Parathyroid adenoma (tissue), 2 donors: Measurements from ENCODE around the gene PNMA8C.

ENCODE experiments used
- H2AFZ ChIP-seq: fragments of 300-600 bp; sonication (generic); one replicate; pipeline ENCODE4 v1.7.0; 2017; ENCODE audit warnings: antibody characterized with exemption, mild to moderate bottlenecking
- H3K27ac ChIP-seq: fragments of 300-600 bp; sonication (generic); one replicate; pipeline ENCODE4 v1.7.0; 2017
- H3K27me3 ChIP-seq: fragments of 300-600 bp; sonication (generic); one replicate; pipeline ENCODE4 v1.7.0; 2017; ENCODE audit warnings: low read length; ENCODE audit not compliant: control insufficient read depth, insufficient read depth
- H3K36me3 ChIP-seq: fragments of 300-600 bp; sonication (generic); one replicate; pipeline ENCODE4 v1.7.0; 2017; ENCODE audit warnings: low read length; ENCODE audit not compliant: control insufficient read depth, insufficient read depth
- H3K4me1 ChIP-seq: fragments of 300-600 bp; sonication (generic); one replicate; pipeline ENCODE4 v1.7.0; 2017; ENCODE audit warnings: control low read depth
- H3K4me2 ChIP-seq: fragments of 300-600 bp; sonication (generic); one replicate; pipeline ENCODE4 v1.7.0; 2017; ENCODE audit warnings: low read length
- H3K4me3 ChIP-seq: fragments of 300-600 bp; sonication (generic); one replicate; pipeline ENCODE4 v1.7.0; 2017; ENCODE audit warnings: low read depth, low read length
- H3K79me2 ChIP-seq: fragments of 300-600 bp; sonication (generic); one replicate; pipeline ENCODE4 v1.7.0; 2017; ENCODE audit warnings: control low read depth
- H3K9ac ChIP-seq: fragments of 300-600 bp; sonication (generic); one replicate; pipeline ENCODE4 v1.7.0; 2017; ENCODE audit warnings: mild to moderate bottlenecking
- H3K9me3 ChIP-seq: fragments of 300-600 bp; sonication (generic); one replicate; pipeline ENCODE4 v1.7.0; 2017; ENCODE audit warnings: low read length; ENCODE audit not compliant: control insufficient read depth
- CTCF ChIP-seq: fragments of 300-600 bp; sonication (generic); IDR thresholded peaks from one replicate; pipeline ENCODE4 v1.7.0; 2017; ENCODE audit warnings: antibody characterized with exemption, mild to moderate bottlenecking
- donor health status: primary hyperparathyroidism.

PNMA8C gene

GRCh38 chr19:46387713-46388130 is 41.0 kb downstream of the PNMA8C start:
- Histone ChIP-seq H3K9me3 (no peaks in the 10 kb centered on the region), H3K27ac (no peak overlapping the region), H3K4me1 (no peaks in the 10 kb centered on the region), H3K27me3 (no peaks in the 10 kb centered on the region), H3K36me3 (no peaks in the 10 kb centered on the region), H3K4me2 (no peak overlapping the region), H3K79me2 (peaks cover 7% of the 10 kb centered on the region), H3K9ac (no peak overlapping the region), H3K4me3 (no peak overlapping the region), H2AFZ (no peak overlapping the region)
- TF ChIP-seq CTCF: no peak

GRCh38 chr19:46386996-46387712 is 41.6 kb downstream of the PNMA8C start:
- TF ChIP-seq CTCF: no peak
- Histone ChIP-seq H3K4me3 (no peak overlapping the region), H3K4me1 (no peaks in the 10 kb centered on the region), H3K9me3 (no peaks in the 10 kb centered on the region), H3K36me3 (no peaks in the 10 kb centered on the region), H3K27ac (no peak overlapping the region), H2AFZ (no peak overlapping the region), H3K4me2 (no peak overlapping the region), H3K79me2 (peaks cover 10% of the 10 kb centered on the region), H3K27me3 (no peaks in the 10 kb centered on the region), H3K9ac (no peak overlapping the region)

GRCh38 chr19:46386151-46386550 is 42.6 kb downstream of the PNMA8C start:
- H3K27me3 ChIP-seq: no peaks in the 10 kb centered on the region
- H3K27ac ChIP-seq: no peak overlapping the region
- TF ChIP-seq CTCF: no peak
- H3K4me2 ChIP-seq: no peak overlapping the region
- H3K79me2 ChIP-seq: peaks cover 13% of the 10 kb centered on the region
- H3K9me3 ChIP-seq: no peaks in the 10 kb centered on the region
- H2AFZ ChIP-seq: no peak overlapping the region
- no peak overlapping the region for H3K9ac ChIP-seq
- no peak overlapping the region for H3K4me3 ChIP-seq
- no peaks in the 10 kb centered on the region for H3K36me3 ChIP-seq
- no peaks in the 10 kb centered on the region for H3K4me1 ChIP-seq

DNA sequence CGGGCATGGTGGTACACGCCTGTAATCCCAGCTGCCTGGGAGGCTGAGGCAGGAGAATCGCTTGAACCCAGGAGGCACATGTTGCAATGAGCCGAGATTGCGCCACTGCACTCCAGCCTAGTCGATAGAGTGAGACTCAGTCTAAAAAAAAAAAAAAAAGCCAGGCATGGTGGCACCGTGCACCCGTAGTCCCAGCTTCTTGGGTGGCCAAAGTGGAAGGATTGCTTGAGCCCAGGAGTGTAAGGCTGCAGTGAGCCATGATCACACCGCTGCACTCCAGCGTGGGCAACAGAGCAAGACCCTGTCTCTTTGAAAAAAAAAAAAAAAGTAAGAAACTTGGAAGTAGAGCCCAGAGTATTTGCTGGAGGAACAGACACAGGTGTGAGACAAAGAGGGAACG is 43.1 kb downstream of the PNMA8C start:
- Histone ChIP-seq H2AFZ (no peak overlapping the region), H3K4me2 (no peak overlapping the region), H3K9ac (no peak overlapping the region), H3K4me1 (no peaks in the 10 kb centered on the region), H3K4me3 (no peak overlapping the region), H3K36me3 (no peaks in the 10 kb centered on the region), H3K27ac (no peak overlapping the region), H3K79me2 (peaks cover 13% of the 10 kb centered on the region), H3K27me3 (no peaks in the 10 kb centered on the region), H3K9me3 (no peaks in the 10 kb centered on the region)
- no peak for TF ChIP-seq CTCF

DNA sequence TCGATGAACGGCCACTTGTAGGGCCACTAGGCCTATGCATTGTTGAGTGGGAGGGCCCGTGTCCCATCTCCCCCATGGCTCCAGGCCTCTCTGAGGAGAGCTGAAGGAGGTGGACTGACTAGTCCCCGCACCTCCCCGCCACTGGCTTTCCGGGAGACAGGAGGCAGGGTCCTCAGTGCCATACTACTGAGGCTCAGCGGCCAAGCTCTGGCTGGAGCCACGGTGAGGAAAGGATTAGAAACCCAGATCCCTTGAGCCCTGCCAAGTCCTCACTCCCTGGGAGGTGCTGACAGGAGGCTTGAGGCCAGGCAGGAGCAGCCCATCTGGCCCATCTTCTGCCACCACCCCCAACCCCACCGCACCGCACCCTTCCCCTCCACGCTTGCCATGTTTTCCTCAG is 44.3 kb downstream of the PNMA8C start:
- Histone ChIP-seq H3K79me2 (peaks cover 13% of the 10 kb centered on the region), H3K36me3 (no peaks in the 10 kb centered on the region), H3K9me3 (no peaks in the 10 kb centered on the region), H3K4me3 (no peak overlapping the region), H3K27ac (no peak overlapping the region), H3K9ac (no peak overlapping the region), H3K27me3 (no peaks in the 10 kb centered on the region), H3K4me1 (no peaks in the 10 kb centered on the region), H2AFZ (no peak overlapping the region), H3K4me2 (no peak overlapping the region)
- no peak for TF ChIP-seq CTCF
